WERI-Rb-1 (cell line): Measurements from ENCODE around the gene TMEM59L.

ENCODE experiments used
- DNase-seq: peaks from one replicate; pipeline ENCODE4 v3.0.0-alpha.2; 2020
- H3K27ac ChIP-seq: fragments of 250-450 bp; sonication (Bioruptor Pico); 2 replicates; pipeline ENCODE4 v1.5.1; 2020; ENCODE audit warnings: mild to moderate bottlenecking, moderate library complexity
- H3K27me3 ChIP-seq: fragments of 250-450 bp; sonication (Bioruptor Pico); 2 replicates; pipeline ENCODE4 v1.5.1; 2021; ENCODE audit warnings: mild to moderate bottlenecking, low read depth, moderate library complexity; ENCODE audit not compliant: insufficient read depth, severe bottlenecking
- H3K36me3 ChIP-seq: fragments of 250-450 bp; sonication (Bioruptor Pico); 2 replicates; pipeline ENCODE4 v1.5.1; 2020; ENCODE audit warnings: mild to moderate bottlenecking, moderate library complexity
- H3K4me3 ChIP-seq: 2 replicates; pipeline ENCODE4 v1.5.1; 2011; ENCODE audit warnings: low read depth, mild to moderate bottlenecking, control low read depth, low read length
- H3K9me3 ChIP-seq: fragments of 250-450 bp; sonication (Bioruptor Pico); 2 replicates; pipeline ENCODE4 v1.5.1; 2021; ENCODE audit warnings: mild to moderate bottlenecking, moderate library complexity; ENCODE audit not compliant: severe bottlenecking
- TF ChIP-seq, protein P1 (sequence below): IDR thresholded peaks from 2 replicates; pipeline ENCODE4 v1.5.1; 2011; ENCODE audit warnings: low read depth, mild to moderate bottlenecking, control low read depth, inconsistent platforms, low read length

Gene TMEM59L

DNA sequence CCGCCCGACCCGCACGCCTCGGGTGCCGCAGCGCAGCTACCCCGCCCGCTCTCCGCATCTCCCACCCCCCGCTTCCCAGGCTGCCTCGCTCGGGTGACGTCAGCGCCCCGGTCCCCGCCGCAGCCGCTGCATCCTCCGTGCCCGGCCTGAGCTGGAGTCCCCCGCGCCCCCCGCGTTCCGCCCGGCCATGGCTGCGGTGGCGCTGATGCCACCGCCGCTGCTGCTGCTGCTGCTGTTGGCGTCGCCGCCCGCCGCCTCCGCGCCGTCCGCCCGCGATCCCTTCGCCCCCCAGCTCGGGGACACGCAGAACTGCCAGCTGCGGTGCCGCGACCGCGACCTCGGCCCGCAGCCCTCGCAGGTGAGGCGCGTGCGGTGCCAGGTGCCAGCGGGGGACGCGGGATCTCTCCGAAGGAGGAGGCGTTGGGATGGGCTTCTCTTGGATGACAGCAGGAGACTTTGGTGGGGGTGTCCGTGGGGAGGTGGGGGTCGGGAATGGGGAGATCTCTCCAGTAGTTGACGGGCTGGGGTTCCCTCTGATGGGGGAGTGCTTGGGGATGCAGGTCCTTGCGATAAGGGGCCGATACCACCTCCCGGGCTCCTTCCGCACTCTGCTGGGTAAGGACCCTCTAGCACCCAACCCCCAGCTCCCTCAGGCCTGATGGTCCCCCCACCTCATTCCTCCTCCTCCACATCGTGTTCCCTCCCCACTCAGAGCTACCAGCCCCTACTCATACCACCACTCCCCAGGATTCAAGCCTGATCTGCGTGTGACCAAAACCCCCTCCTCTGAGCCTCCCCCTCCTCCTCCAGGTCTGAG lies at the start of gene TMEM59L:
Gene TMEM59L (plus strand): TSS at position 99 of the 817 bp plus-strand sequence. CDS start 89 bp downstream, at position 188.
- Histone ChIP-seq H3K9me3 (peaks cover 11% of the 10 kb centered on the region), H3K27ac (no peak within 1 kb of the TSS), H3K36me3 (no peaks in the 10 kb centered on the region), H3K4me3 (peak within 1 kb of the TSS; percentile 37), H3K27me3 (peaks cover 59% of the 10 kb centered on the region)
- TF ChIP-seq, protein P1, sequence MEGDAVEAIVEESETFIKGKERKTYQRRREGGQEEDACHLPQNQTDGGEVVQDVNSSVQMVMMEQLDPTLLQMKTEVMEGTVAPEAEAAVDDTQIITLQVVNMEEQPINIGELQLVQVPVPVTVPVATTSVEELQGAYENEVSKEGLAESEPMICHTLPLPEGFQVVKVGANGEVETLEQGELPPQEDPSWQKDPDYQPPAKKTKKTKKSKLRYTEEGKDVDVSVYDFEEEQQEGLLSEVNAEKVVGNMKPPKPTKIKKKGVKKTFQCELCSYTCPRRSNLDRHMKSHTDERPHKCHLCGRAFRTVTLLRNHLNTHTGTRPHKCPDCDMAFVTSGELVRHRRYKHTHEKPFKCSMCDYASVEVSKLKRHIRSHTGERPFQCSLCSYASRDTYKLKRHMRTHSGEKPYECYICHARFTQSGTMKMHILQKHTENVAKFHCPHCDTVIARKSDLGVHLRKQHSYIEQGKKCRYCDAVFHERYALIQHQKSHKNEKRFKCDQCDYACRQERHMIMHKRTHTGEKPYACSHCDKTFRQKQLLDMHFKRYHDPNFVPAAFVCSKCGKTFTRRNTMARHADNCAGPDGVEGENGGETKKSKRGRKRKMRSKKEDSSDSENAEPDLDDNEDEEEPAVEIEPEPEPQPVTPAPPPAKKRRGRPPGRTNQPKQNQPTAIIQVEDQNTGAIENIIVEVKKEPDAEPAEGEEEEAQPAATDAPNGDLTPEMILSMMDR = no peak
- no peak for DNase-seq

DNA sequence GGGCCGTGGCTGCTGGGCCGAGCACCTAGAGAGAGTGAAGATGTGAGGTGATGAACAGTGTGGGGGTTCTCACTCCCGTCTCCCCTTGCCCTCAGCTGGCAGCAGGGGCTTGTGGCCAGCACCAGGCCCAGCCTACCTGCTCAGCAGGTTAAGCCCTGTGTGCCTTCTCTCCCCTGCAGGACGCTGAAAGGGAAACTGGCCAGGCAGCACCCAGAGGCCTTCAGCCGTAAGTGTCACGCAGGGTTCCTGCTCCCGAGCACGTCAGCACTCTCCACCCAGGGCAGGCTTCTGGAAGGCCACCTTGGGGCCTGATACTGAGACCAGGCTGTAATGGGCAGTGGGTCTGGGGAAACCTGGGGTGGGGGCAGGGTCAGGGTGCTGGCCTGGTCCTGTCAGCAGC lies 45.7 kb upstream of the TMEM59L start:
- Histone ChIP-seq H3K27ac (no peak overlapping the region), H3K36me3 (peaks cover 71% of the 10 kb centered on the region), H3K27me3 (no peaks in the 10 kb centered on the region), H3K4me3 (no peak overlapping the region), H3K9me3 (no peaks in the 10 kb centered on the region)
- DNase-seq = no peak
- TF ChIP-seq, protein P1 = no peak

DNA sequence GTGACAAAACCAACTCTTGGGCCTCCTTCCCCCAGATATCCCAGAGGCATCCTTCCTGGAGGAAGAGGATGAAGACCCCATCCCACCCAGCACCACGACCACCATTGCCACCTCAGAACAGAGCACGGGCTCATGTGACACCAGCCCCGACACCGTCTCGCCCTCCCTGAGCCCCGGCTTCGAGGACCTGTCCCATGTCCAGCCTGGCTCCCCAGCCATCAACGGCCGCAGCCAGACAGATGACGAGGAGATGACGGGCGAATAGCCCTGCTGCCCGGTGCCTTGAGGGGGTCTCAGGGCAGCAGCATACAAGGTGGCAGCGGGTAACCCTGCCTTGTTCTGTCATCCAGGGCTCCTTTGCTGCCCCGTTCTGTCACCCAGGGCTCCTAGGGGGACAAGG lies 44.3 kb upstream of the TMEM59L start:
- no peaks in the 10 kb centered on the region for H3K9me3 ChIP-seq
- peaks cover 67% of the 10 kb centered on the region for H3K36me3 ChIP-seq
- TF ChIP-seq, protein P1 = no peak
- H3K27me3 ChIP-seq = no peaks in the 10 kb centered on the region
- no peak overlapping the region for H3K4me3 ChIP-seq
- DNase-seq = no peak
- H3K27ac ChIP-seq = no peak overlapping the region

DNA sequence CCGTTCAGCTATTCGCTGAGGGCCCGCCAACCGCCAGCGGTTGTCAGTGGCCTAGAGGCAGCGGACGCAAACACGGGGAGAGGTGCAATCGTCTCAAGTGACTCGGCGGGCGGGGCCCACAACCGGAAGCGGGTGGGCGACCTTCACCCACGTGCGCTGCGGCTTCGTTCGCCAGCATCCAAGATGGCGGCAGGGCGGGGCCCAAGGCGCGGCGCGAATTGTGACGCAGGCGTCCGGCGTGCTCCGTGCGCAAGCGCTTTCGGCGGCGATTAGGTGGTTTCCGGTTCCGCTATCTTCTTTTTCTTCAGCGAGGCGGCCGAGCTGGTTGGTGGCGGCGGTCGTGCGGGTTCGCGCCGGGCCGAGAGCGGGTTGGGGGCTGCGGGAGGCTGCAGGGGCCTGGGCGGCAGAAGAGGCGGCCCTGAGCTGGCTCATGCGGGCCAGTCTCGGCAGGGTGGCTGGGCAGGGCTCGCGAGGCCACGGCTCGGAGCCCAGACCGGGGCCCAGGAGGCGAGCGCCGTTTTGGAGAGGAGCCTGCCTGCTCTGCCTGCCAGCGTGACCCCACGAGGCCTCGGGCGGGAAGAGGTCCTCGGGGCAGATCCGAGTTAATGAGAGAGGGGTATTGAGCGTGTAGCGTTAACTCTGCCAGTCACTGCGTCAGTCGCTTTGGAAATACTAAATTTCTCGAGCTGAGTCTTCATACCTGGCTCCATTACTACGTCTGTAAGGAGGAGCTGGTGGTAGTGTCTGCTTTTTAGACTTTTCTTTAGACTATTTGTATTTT lies 40.9 kb upstream of the TMEM59L start, which contains the start of gene UBA52:
Gene UBA52 (plus strand): TSS at position 294 of the 781 bp plus-strand sequence. CDS start 1,444 bp downstream, outside the sequence.
- peaks cover 68% of the 10 kb centered on the region for H3K36me3 ChIP-seq
- H3K27ac ChIP-seq = peak within 1 kb of the TSS; percentile 85

DNA sequence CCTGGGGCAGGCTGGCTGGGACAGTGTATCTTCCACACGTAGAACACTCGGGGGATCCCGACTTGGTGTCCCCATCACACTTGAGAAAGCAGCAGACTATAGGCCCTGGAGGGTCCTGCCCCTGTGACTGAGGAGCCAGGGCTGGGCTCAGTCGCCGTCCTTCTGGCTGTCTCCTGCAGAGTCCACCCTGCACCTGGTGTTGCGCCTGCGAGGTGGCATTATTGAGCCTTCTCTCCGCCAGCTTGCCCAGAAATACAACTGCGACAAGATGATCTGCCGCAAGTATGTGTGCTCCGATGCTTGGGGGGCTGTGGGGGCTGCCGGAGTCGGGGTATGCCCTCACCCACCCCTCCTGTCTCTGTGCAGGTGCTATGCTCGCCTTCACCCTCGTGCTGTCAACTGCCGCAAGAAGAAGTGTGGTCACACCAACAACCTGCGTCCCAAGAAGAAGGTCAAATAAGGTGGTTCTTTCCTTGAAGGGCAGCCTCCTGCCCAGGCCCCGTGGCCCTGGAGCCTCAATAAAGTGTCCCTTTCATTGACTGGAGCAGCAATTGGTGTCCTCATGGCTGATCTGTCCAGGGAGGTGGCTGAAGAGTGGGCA lies 37.9 kb upstream of the TMEM59L start:
- Histone ChIP-seq H3K27me3 (no peaks in the 10 kb centered on the region), H3K9me3 (no peaks in the 10 kb centered on the region), H3K4me3 (no peak overlapping the region), H3K27ac (no peak overlapping the region), H3K36me3 (peaks cover 48% of the 10 kb centered on the region)
- TF ChIP-seq, protein P1 = no peak
- DNase-seq = no peak

More for the DNA sequence above, 40.9 kb upstream of the TMEM59L start, which contains the start of gene UBA52:
- H3K4me3 ChIP-seq = peak within 1 kb of the TSS; percentile 90
- TF ChIP-seq, protein P1 = no peak
- no peaks in the 10 kb centered on the region for H3K27me3 ChIP-seq
- H3K9me3 ChIP-seq = no peaks in the 10 kb centered on the region
- DNase-seq = peak; percentile 97
